Tibial artery (tissue), 4 donors: ENCODE results near the gene RPAIN.
"Not testable (repeated sequence)": the region's sequence is repeated elsewhere in the genome, so short reads cannot be mapped to it uniquely, and the experiment has no call there.

ENCODE experiments used
- DNase-seq, 2 donors: peaks; one replicate each; pipeline ENCODE4 v3.0.0-alpha.2; 2019
- H3K27ac ChIP-seq, 2 donors: fragments of 200-600 bp; sonication (generic) in 1 of 2; 1 replicate in 1 of 2; 2 replicates in 1 of 2; pipeline ENCODE4 v1.5.1; 2018 to 2019; ENCODE audit warnings: mild to moderate bottlenecking in 1 of 2
- H3K27me3 ChIP-seq, 2 donors: fragments of 200-600 bp; sonication (generic) in 1 of 2; one replicate each; pipeline versions ENCODE4 v1.5.1 to v1.6.0; 2016 to 2019
- H3K36me3 ChIP-seq, 3 donors: fragments of 200-600 bp; sonication (generic) in 2 of 3; one replicate each; pipeline ENCODE4 v1.5.1; 2016 to 2019; ENCODE audit warnings: mild to moderate bottlenecking in 2 of 3
- H3K4me1 ChIP-seq, 4 donors: fragments of 200-600 bp; sonication (generic) in 2 of 4; 1 replicate in 3 of 4; 2 replicates in 1 of 4; pipeline ENCODE4 v1.5.1; 2016 to 2019
- H3K4me3 ChIP-seq, 2 donors: fragments of 200-600 bp; sonication (generic) in 1 of 2; 1 replicate in 1 of 2; 2 replicates in 1 of 2; pipeline ENCODE4 v1.5.1; 2018 to 2019; ENCODE audit warnings: mild to moderate bottlenecking in 2 of 2
- H3K9me3 ChIP-seq, 3 donors: fragments of 200-600 bp; sonication (generic) in 1 of 3; one replicate each; pipeline ENCODE4 v1.5.1; 2016 to 2019
- CTCF ChIP-seq, 2 experiments: fragments of 200-600 bp in 1 of 2; fragments of 450-650 bp in 1 of 2; IDR thresholded peaks; one replicate each; pipeline ENCODE4 v1.5.1; 2017 to 2019; ENCODE audit warnings: antibody characterized with exemption in 2 of 2, mild to moderate bottlenecking in 1 of 2, moderate library complexity in 1 of 2
- intact Hi-C: fragments of 100-400 bp; cut with DNase I; formaldehyde crosslinking; loops from one replicate; pipeline ENCODE4 v1.15.0; 2023; ENCODE audit warnings: low total_unique reads

Gene RPAIN

GRCh38 chr17:5430413-5430999, 10.5 kb downstream of the RPAIN start:
- H3K4me1 ChIP-seq = no peaks in the 10 kb centered on the region
- H3K4me3 ChIP-seq = no peak overlapping the region
- TF ChIP-seq CTCF (IDR thresholded peaks at IDR 0.05) = no peak
- H3K27me3 ChIP-seq = no peaks in the 10 kb centered on the region
- peaks cover 72 to 99% (median 97%) of the 10 kb centered on the region in 3 donors for H3K36me3 ChIP-seq
- H3K9me3 ChIP-seq = no peaks in the 10 kb centered on the region
- intact Hi-C loops = no loop called here
- no peak overlapping the region for H3K27ac ChIP-seq
- no peak for DNase-seq

GRCh38 chr17:5431234-5431633, 11.3 kb downstream of the RPAIN start:
- H3K4me3 ChIP-seq, intact Hi-C loops: not testable (repeated sequence)

GRCh38 chr17:5431949-5432556, 12.1 kb downstream of the RPAIN start:
- intact Hi-C loops = no loop called here
- H3K9me3 ChIP-seq = no peaks in the 10 kb centered on the region
- TF ChIP-seq CTCF (IDR thresholded peaks at IDR 0.05) = no peak
- H3K4me1 ChIP-seq = peaks cover 0 to 3% (median 1%) of the 10 kb centered on the region in 4 donors
- H3K27ac ChIP-seq = no peak overlapping the region
- H3K36me3 ChIP-seq = peaks cover 60 to 91% (median 87%) of the 10 kb centered on the region in 3 donors
- H3K27me3 ChIP-seq = no peaks in the 10 kb centered on the region
- no peak overlapping the region for H3K4me3 ChIP-seq
- DNase-seq = no peak

More at GRCh38 chr17:5431234-5431633, 11.3 kb downstream of the RPAIN start:
- H3K4me1 ChIP-seq, H3K9me3 ChIP-seq, H3K27ac ChIP-seq, DNase-seq, H3K27me3 ChIP-seq: not testable (repeated sequence)
- peaks cover 68 to 92% (median 90%) of the 10 kb centered on the region in 3 donors for H3K36me3 ChIP-seq

GRCh38 chr17:5434984-5435383, 15.0 kb downstream of the RPAIN start:
- peaks cover 0 to 24% (median 18%) of the 10 kb centered on the region in 4 donors for H3K4me1 ChIP-seq
- no peak for TF ChIP-seq CTCF (IDR thresholded peaks at IDR 0.05)
- intact Hi-C loops = no loop called here
- no peak overlapping the region for H3K27ac ChIP-seq
- no peak for DNase-seq
- H3K9me3 ChIP-seq = no peaks in the 10 kb centered on the region
- H3K4me3 ChIP-seq = no peak overlapping the region
- no peaks in the 10 kb centered on the region for H3K27me3 ChIP-seq
- peaks cover 45 to 66% (median 63%) of the 10 kb centered on the region in 3 donors for H3K36me3 ChIP-seq

GRCh38 chr17:5435781-5436315, 15.9 kb downstream of the RPAIN start:
- H3K4me1 ChIP-seq = peaks cover 0 to 24% (median 18%) of the 10 kb centered on the region in 4 donors
- H3K36me3 ChIP-seq = peaks cover 37 to 57% (median 55%) of the 10 kb centered on the region in 3 donors
- H3K4me3 ChIP-seq, intact Hi-C loops, H3K9me3 ChIP-seq, DNase-seq, H3K27me3 ChIP-seq, H3K27ac ChIP-seq: not testable (repeated sequence)

GRCh38 chr17:5437721-5438317, 17.8 kb downstream of the RPAIN start:
- peaks cover 0 to 24% (median 18%) of the 10 kb centered on the region in 4 donors for H3K4me1 ChIP-seq
- no peak for DNase-seq
- H3K4me3 ChIP-seq = peak overlapping the region; percentile 69 to 72
- H3K27ac ChIP-seq = peak overlapping the region; percentile 77
- no peak for TF ChIP-seq CTCF (IDR thresholded peaks at IDR 0.05)
- intact Hi-C loops = no loop called here
- peaks cover 24 to 42% (median 36%) of the 10 kb centered on the region in 3 donors for H3K36me3 ChIP-seq
- H3K27me3 ChIP-seq = no peaks in the 10 kb centered on the region
- H3K9me3 ChIP-seq = no peaks in the 10 kb centered on the region
